GM12865 (cell line): ENCODE measurements around the gene RBM26.

Experiments
- DNase-seq: peaks from one replicate; pipeline ENCODE4 v3.0.0; 2010; ENCODE audit warnings: low read depth
- H3K4me3 ChIP-seq: 2 replicates; pipeline ENCODE4 v1.5.1; 2011; ENCODE audit warnings: mild to moderate bottlenecking, low read depth, low read length, control low read depth
- TF ChIP-seq, protein P1 (sequence below): IDR thresholded peaks from 2 replicates; pipeline ENCODE4 v1.5.1; 2011; ENCODE audit warnings: low read length, control low read depth, low read depth, inconsistent platforms; ENCODE audit not compliant: insufficient read depth; ENCODE audit errors: missing control alignments

RBM26 gene

DNA sequence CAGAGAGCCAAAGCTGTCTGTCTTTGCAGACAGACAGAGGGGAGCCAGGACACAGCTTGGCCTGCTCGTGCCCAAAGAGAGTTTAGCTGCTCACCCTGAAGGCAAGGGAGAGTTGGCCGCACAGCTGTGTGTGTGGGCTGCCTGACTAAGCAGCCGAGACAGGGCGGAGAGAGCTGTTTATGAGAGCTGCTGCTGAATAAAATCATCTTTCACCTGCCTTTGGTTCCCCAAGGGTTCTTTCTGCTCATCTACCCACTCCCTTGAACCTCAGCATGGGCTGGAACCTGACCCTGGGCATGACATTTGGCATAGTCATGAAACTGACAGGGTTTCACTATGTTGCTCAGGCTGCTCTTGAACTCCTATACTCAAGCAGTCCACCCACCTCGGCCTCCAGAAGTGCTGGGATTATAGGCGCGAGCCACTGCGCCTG, 98.2 kb downstream of the RBM26 start:
- DNase-seq, result peak; percentile 41
- H3K4me3 ChIP-seq, result no peak overlapping the region
- TF ChIP-seq, protein P1, sequence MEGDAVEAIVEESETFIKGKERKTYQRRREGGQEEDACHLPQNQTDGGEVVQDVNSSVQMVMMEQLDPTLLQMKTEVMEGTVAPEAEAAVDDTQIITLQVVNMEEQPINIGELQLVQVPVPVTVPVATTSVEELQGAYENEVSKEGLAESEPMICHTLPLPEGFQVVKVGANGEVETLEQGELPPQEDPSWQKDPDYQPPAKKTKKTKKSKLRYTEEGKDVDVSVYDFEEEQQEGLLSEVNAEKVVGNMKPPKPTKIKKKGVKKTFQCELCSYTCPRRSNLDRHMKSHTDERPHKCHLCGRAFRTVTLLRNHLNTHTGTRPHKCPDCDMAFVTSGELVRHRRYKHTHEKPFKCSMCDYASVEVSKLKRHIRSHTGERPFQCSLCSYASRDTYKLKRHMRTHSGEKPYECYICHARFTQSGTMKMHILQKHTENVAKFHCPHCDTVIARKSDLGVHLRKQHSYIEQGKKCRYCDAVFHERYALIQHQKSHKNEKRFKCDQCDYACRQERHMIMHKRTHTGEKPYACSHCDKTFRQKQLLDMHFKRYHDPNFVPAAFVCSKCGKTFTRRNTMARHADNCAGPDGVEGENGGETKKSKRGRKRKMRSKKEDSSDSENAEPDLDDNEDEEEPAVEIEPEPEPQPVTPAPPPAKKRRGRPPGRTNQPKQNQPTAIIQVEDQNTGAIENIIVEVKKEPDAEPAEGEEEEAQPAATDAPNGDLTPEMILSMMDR, result no peak

DNA sequence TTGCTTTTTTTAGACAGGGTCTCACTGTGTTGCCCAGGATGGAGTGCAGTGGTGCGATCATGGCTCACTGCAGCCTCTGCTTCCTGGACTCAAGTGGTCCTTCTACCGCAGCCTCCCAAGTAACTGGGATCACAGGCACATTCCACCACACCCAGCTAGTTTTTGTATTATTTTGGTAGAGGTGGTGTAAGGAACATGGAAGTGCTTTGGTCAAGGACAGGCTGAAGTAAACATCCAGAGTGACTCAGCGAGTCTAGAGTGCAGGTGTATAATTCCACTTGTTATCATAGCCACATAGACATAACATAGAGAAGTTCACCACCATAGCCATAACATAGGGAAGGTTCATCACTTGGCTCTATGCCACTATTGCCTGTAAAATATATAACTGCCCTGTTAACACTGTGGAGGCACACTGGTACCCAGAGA, 98.6 kb downstream of the RBM26 start:
- TF ChIP-seq, protein P1, result no peak
- no peak for DNase-seq
- H3K4me3 ChIP-seq, result no peak overlapping the region

DNA sequence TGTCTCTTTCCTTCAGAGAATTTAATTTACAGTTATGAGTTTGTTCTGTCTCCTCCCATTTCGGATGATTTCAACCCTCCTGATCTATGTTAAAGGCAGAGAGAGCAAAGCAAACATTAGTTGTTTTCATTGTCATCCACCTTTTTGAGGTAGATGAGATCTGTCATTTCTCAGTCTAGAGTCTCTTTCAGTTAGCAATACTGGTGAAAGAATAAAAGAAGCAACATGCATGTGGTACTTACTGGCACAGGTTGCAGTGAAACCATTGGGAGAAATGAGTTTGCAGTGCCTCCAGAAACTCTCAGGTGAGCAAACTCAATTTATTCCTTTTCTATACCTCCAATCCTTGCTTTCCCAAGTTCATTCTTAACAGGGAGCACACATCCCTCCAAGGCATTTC, 99.4 kb downstream of the RBM26 start:
- no peak for DNase-seq
- H3K4me3 ChIP-seq, result no peak overlapping the region
- TF ChIP-seq, protein P1, result no peak

- H3K4me3 ChIP-seq, result no peak overlapping the region
- no peak for DNase-seq
- TF ChIP-seq, protein P1, result no peak
Measured at GRCh38 chr13:79297128-79297527, 108.9 kb downstream of the RBM26 start.

- TF ChIP-seq, protein P1, result no peak
- H3K4me3 ChIP-seq, result no peak overlapping the region
- DNase-seq, result no peak
Measured at GRCh38 chr13:79295906-79296706, 109.9 kb downstream of the RBM26 start.

DNA sequence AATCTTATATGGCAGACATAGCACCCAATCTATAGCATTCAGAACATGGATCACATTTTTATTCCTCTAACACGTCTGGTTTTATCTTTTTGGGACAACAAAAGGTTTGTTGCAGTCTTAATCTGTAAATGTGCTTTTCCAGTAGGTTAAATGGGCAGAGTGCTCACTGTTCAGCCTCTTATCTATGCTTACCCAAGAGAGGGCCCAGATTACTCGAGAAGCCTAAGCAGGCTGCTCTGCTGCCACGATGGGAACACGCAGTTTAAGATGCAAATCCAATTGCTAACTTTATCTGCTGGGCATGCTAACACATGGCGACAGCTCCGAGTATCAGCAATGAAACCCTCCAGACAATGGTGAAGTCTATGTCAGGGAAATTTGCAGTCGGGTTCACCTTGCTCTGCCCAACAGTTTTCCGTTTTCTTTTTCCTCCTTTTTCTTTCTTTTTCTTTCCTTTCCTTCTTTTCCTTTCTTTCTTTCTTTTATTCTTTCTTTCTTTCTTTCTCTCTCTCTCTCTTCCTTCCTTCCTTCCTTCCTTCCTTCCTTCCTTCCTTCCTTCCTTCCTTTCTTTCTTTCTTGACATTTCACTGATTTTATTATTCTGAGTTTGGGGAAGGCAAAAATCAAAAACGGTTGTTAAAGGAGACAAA, 115.3 kb downstream of the RBM26 start:
- H3K4me3 ChIP-seq, result no peak overlapping the region
- no peak for DNase-seq
- TF ChIP-seq, protein P1, result no peak
